ENCODE measurements around the gene MPC2. TPM values are rescaled to one million over a fixed set of nuclear protein-coding genes. Genes with fewer than 3 reads are reported as not detected.

MPC2 gene
- total and polyA plus RNA-seq, 5 experiments from 2014 or later: 31.2 to 92.3 (median 77.5) TPM

GRCh38 chr1:167915569-167915968 is 21.3 kb downstream of the MPC2 start:
- peaks cover 0 to under 1% (median 0%) of the 10 kb centered on the region in 9 donors for H3K9me3 Mint-ChIP-seq
- no peak overlapping the region for H3K4me3 Mint-ChIP-seq
- H3K4me1 Mint-ChIP-seq: peaks cover 0 to 1% (median 0%) of the 10 kb centered on the region in 4 donors
- peaks cover 0 to 48% (median 9%) of the 10 kb centered on the region in 3 donors for H3K36me3 Mint-ChIP-seq
- DNase-seq: no peak
- H3K27me3 Mint-ChIP-seq: no peaks in the 10 kb centered on the region
- POLR2A ChIA-PET: no interaction called here
- H3K27ac Mint-ChIP-seq: peak overlapping the region in 2 of 10 donors; percentile 42 to 48
- ATAC-seq: no peak

GRCh38 chr1:167913895-167914496 is 22.9 kb downstream of the MPC2 start, which contains the start of gene ADCY10:
ADCY10 (minus strand) TSS chr1:167914134; CDS start chr1:167905140, 8,994 bp downstream.
- peak in 1 of 2 donors; percentile 21 for ATAC-seq
- Mint-ChIP-seq H3K9me3 (peaks cover 0 to 14% (median 8%) of the 10 kb centered on the region in 9 donors), H3K27ac (peak within 1 kb of the TSS in 1 of 10 donors; percentile 32), H3K36me3 (peaks cover 10 to 36% (median 11%) of the 10 kb centered on the region in 3 donors), H3K4me1 (peaks cover 0 to 1% (median 0%) of the 10 kb centered on the region in 4 donors), H3K27me3 (no peaks in the 10 kb centered on the region), H3K4me3 (no peak within 1 kb of the TSS)
- DNase-seq: no peak
- POLR2A ChIA-PET: no interaction called here

GRCh38 chr1:167912294-167912693 is 24.6 kb downstream of the MPC2 start:
- Mint-ChIP-seq H3K4me3 (no peak overlapping the region), H3K36me3 (peaks cover 8 to 21% (median 10%) of the 10 kb centered on the region in 3 donors), H3K4me1 (peaks cover 0 to 1% (median 0%) of the 10 kb centered on the region in 4 donors), H3K9me3 (peaks cover 0 to 26% (median 9%) of the 10 kb centered on the region in 9 donors), H3K27me3 (no peaks in the 10 kb centered on the region), H3K27ac (no peak overlapping the region)
- ATAC-seq (no peak), DNase-seq (no peak)
- POLR2A ChIA-PET: no interaction called here

- Mint-ChIP-seq H3K27me3 (peaks cover 0 to 2% (median 0%) of the 10 kb centered on the region in 5 donors), H3K36me3 (peaks cover 2 to 14% (median 10%) of the 10 kb centered on the region in 3 donors), H3K4me1 (peaks cover 0 to 1% (median 0%) of the 10 kb centered on the region in 4 donors), H3K4me3 (no peak overlapping the region), H3K9me3 (peaks cover 0 to 26% (median 9%) of the 10 kb centered on the region in 9 donors), H3K27ac (no peak overlapping the region)
- DNase-seq (no peak), ATAC-seq (no peak)
- POLR2A ChIA-PET: no interaction called here
These were observed 25.5 kb downstream of the MPC2 start for GRCh38 chr1:167911413-167911812.

- Mint-ChIP-seq H3K36me3 (peaks cover 2 to 10% (median 6%) of the 10 kb centered on the region in 3 donors), H3K9me3 (peaks cover 0 to 26% (median 9%) of the 10 kb centered on the region in 9 donors), H3K4me1 (no peaks in the 10 kb centered on the region), H3K27ac (no peak overlapping the region), H3K27me3 (peaks cover 0 to 2% (median 0%) of the 10 kb centered on the region in 5 donors), H3K4me3 (no peak overlapping the region)
- ATAC-seq (peak in 1 of 2 donors; percentile 33), DNase-seq (no peak)
- POLR2A ChIA-PET: no interaction called here
These were observed 26.3 kb downstream of the MPC2 start for GRCh38 chr1:167910530-167910929.

- Mint-ChIP-seq H3K27ac (no peak overlapping the region), H3K4me3 (no peak overlapping the region), H3K27me3 (peaks cover 0 to 2% (median 0%) of the 10 kb centered on the region in 5 donors), H3K9me3 (peaks cover 0 to 26% (median 9%) of the 10 kb centered on the region in 9 donors), H3K36me3 (peaks cover 2 to 10% (median 3%) of the 10 kb centered on the region in 3 donors), H3K4me1 (no peaks in the 10 kb centered on the region)
- no peak for ATAC-seq
- no peak for DNase-seq
- POLR2A ChIA-PET: no interaction called here
These were observed 27.1 kb downstream of the MPC2 start for GRCh38 chr1:167909691-167910180.

GRCh38 chr1:167905671-167906070 is 31.2 kb downstream of the MPC2 start:
- Mint-ChIP-seq H3K27ac (no peak overlapping the region), H3K9me3 (peaks cover 0 to 26% (median 9%) of the 10 kb centered on the region in 9 donors), H3K4me1 (no peaks in the 10 kb centered on the region), H3K27me3 (peaks cover 0 to 5% (median 5%) of the 10 kb centered on the region in 5 donors), H3K4me3 (no peak overlapping the region), H3K36me3 (peaks cover 0 to 10% (median 2%) of the 10 kb centered on the region in 3 donors)
- ATAC-seq: no peak
- POLR2A ChIA-PET: no interaction called here
- DNase-seq: no peak

- POLR2A ChIA-PET: no interaction called here
- ATAC-seq: no peak
These were observed 31.7 kb downstream of the MPC2 start for GRCh38 chr1:167905182-167905581.

GRCh38 chr1:167904652-167905130 is 32.2 kb downstream of the MPC2 start:
- Mint-ChIP-seq H3K27me3 (peaks cover 0 to 5% (median 5%) of the 10 kb centered on the region in 5 donors), H3K27ac (no peak overlapping the region), H3K4me1 (no peaks in the 10 kb centered on the region), H3K4me3 (no peak overlapping the region), H3K36me3 (peaks cover 0 to 4% (median 2%) of the 10 kb centered on the region in 3 donors), H3K9me3 (peaks cover 0 to 17% (median 2%) of the 10 kb centered on the region in 9 donors)
- DNase-seq (no peak), ATAC-seq (no peak)
- POLR2A ChIA-PET: no interaction called here

More at GRCh38 chr1:167905182-167905581, 31.7 kb downstream of the MPC2 start:
- no peaks in the 10 kb centered on the region for H3K4me1 Mint-ChIP-seq
- no peak overlapping the region for H3K27ac Mint-ChIP-seq
- no peak overlapping the region for H3K4me3 Mint-ChIP-seq
- peaks cover 0 to 9% (median 2%) of the 10 kb centered on the region in 3 donors for H3K36me3 Mint-ChIP-seq
- H3K27me3 Mint-ChIP-seq: peaks cover 0 to 5% (median 5%) of the 10 kb centered on the region in 5 donors
- peaks cover 0 to 22% (median 6%) of the 10 kb centered on the region in 9 donors for H3K9me3 Mint-ChIP-seq
- DNase-seq: no peak

GRCh38 chr1:167900907-167901306 is 36.0 kb downstream of the MPC2 start:
- no peaks in the 10 kb centered on the region for H3K4me1 Mint-ChIP-seq
- H3K27me3 Mint-ChIP-seq: peaks cover 0 to 5% (median 3%) of the 10 kb centered on the region in 5 donors
- no peak for DNase-seq
- H3K9me3 Mint-ChIP-seq: no peaks in the 10 kb centered on the region
- no peak overlapping the region for H3K4me3 Mint-ChIP-seq
- no peaks in the 10 kb centered on the region for H3K36me3 Mint-ChIP-seq
- POLR2A ChIA-PET: no interaction called here
- H3K27ac Mint-ChIP-seq: no peak overlapping the region
- ATAC-seq: no peak

GRCh38 chr1:167899253-167899681 is 37.6 kb downstream of the MPC2 start:
- Mint-ChIP-seq H3K27ac (peak overlapping the region in 1 of 10 donors; percentile 51), H3K4me1 (no peaks in the 10 kb centered on the region), H3K36me3 (no peaks in the 10 kb centered on the region), H3K9me3 (no peaks in the 10 kb centered on the region), H3K4me3 (no peak overlapping the region), H3K27me3 (peaks cover 0 to 5% (median under 1%) of the 10 kb centered on the region in 5 donors)
- POLR2A ChIA-PET: no interaction called here
- no peak for ATAC-seq
- no peak for DNase-seq

GRCh38 chr1:167898578-167899222 is 38.2 kb downstream of the MPC2 start:
- peaks cover 0 to 5% (median 0%) of the 10 kb centered on the region in 5 donors for H3K27me3 Mint-ChIP-seq
- H3K27ac Mint-ChIP-seq: peak overlapping the region in 1 of 10 donors; percentile 51
- H3K9me3 Mint-ChIP-seq: no peaks in the 10 kb centered on the region
- H3K36me3 Mint-ChIP-seq: no peaks in the 10 kb centered on the region
- H3K4me3 Mint-ChIP-seq: no peak overlapping the region
- DNase-seq (no peak), ATAC-seq (no peak)
- POLR2A ChIA-PET: no interaction called here
- no peaks in the 10 kb centered on the region for H3K4me1 Mint-ChIP-seq

GRCh38 chr1:167893798-167894197 is 43.1 kb downstream of the MPC2 start:
- H3K36me3 Mint-ChIP-seq: no peaks in the 10 kb centered on the region
- POLR2A ChIA-PET: interaction anchor here (0.7 kb wide), 1 partner anchor 173 kb away, joined by 3 read pairs; no protein-coding TSS in a partner anchor

More at GRCh38 chr1:167893798-167894197, 43.1 kb downstream of the MPC2 start:
- ATAC-seq (no peak), DNase-seq (no peak)
- peaks cover 0 to 6% (median 0%) of the 10 kb centered on the region in 4 donors for H3K4me1 Mint-ChIP-seq
- H3K9me3 Mint-ChIP-seq: no peaks in the 10 kb centered on the region
- no peak overlapping the region for H3K4me3 Mint-ChIP-seq
- peak overlapping the region in 1 of 10 donors; percentile 44 for H3K27ac Mint-ChIP-seq
- peaks cover 0 to 4% (median 2%) of the 10 kb centered on the region in 5 donors for H3K27me3 Mint-ChIP-seq
